HepG2 (cell line): ENCODE measurements around the gene CAMK4. TPM values are rescaled to one million over a fixed set of nuclear protein-coding genes. Genes with fewer than 3 reads are reported as not detected.

Experiments used
- ATAC-seq: fragments of 200-7000 bp; cut with Tn5 transposase; 3 replicates; pipeline ENCODE4 v1.9.1; 2020; ENCODE audit warnings: mild to moderate bottlenecking, moderate library complexity
- BruUV-seq: library from RNA; stranded (reverse); fragments of 400-500 nt; replicated peaks from 2 replicates; lab custom pipeline; 2021; lab: Mats Ljungman, UMichigan
- CTCF ChIA-PET: fragments of 300-600 bp; formaldehyde crosslinking; extraction: SDS; loops from one replicate; lab custom pipeline; 2021; ENCODE audit warnings: low total read pairs, inconsistent platforms, low intra/inter-chr PET ratio; lab: Yijun Ruan, JAX
- POLR2A ChIA-PET: fragments of 350-600 bp; sonication (Branson Sonifier 250); formaldehyde crosslinking; loops from one replicate; lab custom pipeline; 2020; ENCODE audit warnings: antibody characterized with exemption, inconsistent platforms; lab: Yijun Ruan, JAX
- DNase-seq: peaks from one replicate; pipeline ENCODE4 v3.0.0-alpha.2; 2015; ENCODE audit warnings: low spot score
- FAIRE-seq: peaks from 3 replicates; lab custom pipeline; 2011; peaks lifted over from hg19 to GRCh38; lab: Jason Lieb, UNC
- H2AFZ ChIP-seq: one replicate; pipeline ENCODE4 v1.6.1; 2011; ENCODE audit warnings: low read length, inconsistent platforms
- H3K27ac ChIP-seq: fragments of 300-600 bp; 3 replicates; pipeline ENCODE4 v1.8.0; 2011; ENCODE audit warnings: mixed run types, mild to moderate bottlenecking, mixed read lengths, low read length, inconsistent platforms; ENCODE audit not compliant: insufficient read depth; ENCODE audit errors: extremely low read length
- H3K27me3 ChIP-seq, 2 experiments: fragments of 200-600 bp in 1 of 2; 2 replicates in 1 of 2; 3 replicates in 1 of 2; pipeline versions ENCODE4 v1.6.0 to v1.8.0; 2011; ENCODE audit warnings: low read length in 2 of 2, mild to moderate bottlenecking in 2 of 2, moderate library complexity in 2 of 2, inconsistent platforms in 1 of 2; ENCODE audit not compliant: insufficient read depth in 2 of 2, control insufficient read depth in 1 of 2
- H3K36me3 ChIP-seq, 2 experiments: fragments of 200-600 bp in 1 of 2; replicated peaks in 1 of 2; 2 replicates in 1 of 2; 3 replicates in 1 of 2; pipeline versions ENCODE4 v1.5.1 to v1.8.0; 2011; ENCODE audit warnings: low read length in 2 of 2, inconsistent platforms in 1 of 2; ENCODE audit not compliant: insufficient read depth in 2 of 2, control insufficient read depth in 1 of 2
- H3K4me1 ChIP-seq: 2 replicates; pipeline ENCODE4 v1.5.1; 2012; ENCODE audit warnings: low read length, inconsistent platforms; ENCODE audit not compliant: insufficient read depth
- H3K4me2 ChIP-seq: 2 replicates; pipeline ENCODE4 v1.6.0; 2011; ENCODE audit warnings: low read depth, low read length, inconsistent platforms
- H3K4me3 ChIP-seq, 3 experiments: fragments of 200-600 bp in 1 of 3; sonication (generic), shearing (Covaris generic) in 1 of 3; replicated peaks in 1 of 3; 2 replicates each; pipeline ENCODE4 v1.5.1; 2011 to 2016; ENCODE audit warnings: low read length in 3 of 3, inconsistent platforms in 2 of 3, low read depth in 2 of 3, mild to moderate bottlenecking in 2 of 3, control low read depth in 1 of 3, mixed read lengths in 1 of 3; ENCODE audit not compliant: insufficient read depth in 1 of 3
- H3K79me2 ChIP-seq: one replicate; pipeline ENCODE4 v1.6.1; 2011; ENCODE audit warnings: low read length, inconsistent platforms; ENCODE audit not compliant: insufficient read depth
- H3K9ac ChIP-seq: 2 replicates; pipeline ENCODE4 v1.6.0; 2011; ENCODE audit warnings: mild to moderate bottlenecking, low read depth, low read length, inconsistent platforms; ENCODE audit not compliant: insufficient read depth
- H3K9me3 ChIP-seq: 2 replicates; pipeline ENCODE4 v1.5.1; 2012; ENCODE audit warnings: mild to moderate bottlenecking, low read length
- H4K20me1 ChIP-seq: 2 replicates; pipeline ENCODE4 v1.6.0; 2011; ENCODE audit warnings: inconsistent platforms, mild to moderate bottlenecking, low read length, moderate library complexity; ENCODE audit not compliant: insufficient read depth
- ARID2 ChIP-seq: sonication (generic); formaldehyde crosslinking; IDR thresholded peaks from 2 replicates; pipeline ENCODE4 v1.8.1; 2022; ENCODE audit warnings: mild to moderate bottlenecking, missing genetic modification reagents, borderline replicate concordance
- CEBPG ChIP-seq: IDR thresholded peaks from 2 replicates; pipeline ENCODE4 v1.6.1; 2016
- ETV5 ChIP-seq: IDR thresholded peaks from 2 replicates; pipeline ENCODE4 v1.6.1; 2018; ENCODE audit warnings: missing biosample characterization, missing genetic modification reagents, inconsistent platforms, borderline replicate concordance
- NR3C1 ChIP-seq: sonication (generic); formaldehyde crosslinking; IDR thresholded peaks from 2 replicates; pipeline ENCODE4 v1.4.0; 2020; ENCODE audit warnings: missing genetic modification reagents
- PAX8 ChIP-seq: sonication (generic); formaldehyde crosslinking; IDR thresholded peaks from 2 replicates; pipeline ENCODE4 v1.8.0; 2022; ENCODE audit warnings: mild to moderate bottlenecking, missing genetic modification reagents, borderline replicate concordance
- PHF21A ChIP-seq: sonication (generic); formaldehyde crosslinking; IDR thresholded peaks from 2 replicates; pipeline ENCODE4 v1.5.0; 2020; ENCODE audit warnings: mild to moderate bottlenecking, missing genetic modification reagents
- RERE ChIP-seq: IDR thresholded peaks from 2 replicates; pipeline ENCODE4 v1.6.1; 2016; ENCODE audit warnings: low read depth, missing genetic modification reagents, missing compliant biosample characterization
- ZFY ChIP-seq: sonication (generic); formaldehyde crosslinking; IDR thresholded peaks from 2 replicates; pipeline ENCODE4 v1.4.0; 2020; ENCODE audit warnings: missing genetic modification reagents
- ZNF20 ChIP-seq: sonication (generic); formaldehyde crosslinking; IDR thresholded peaks from 2 replicates; pipeline ENCODE4 v1.4.0; 2020; ENCODE audit warnings: mild to moderate bottlenecking, moderate library complexity, missing genetic modification reagents
- ZNF44 ChIP-seq: sonication (generic); formaldehyde crosslinking; IDR thresholded peaks from 2 replicates; pipeline ENCODE4 v1.5.1; 2020; ENCODE audit warnings: mild to moderate bottlenecking, missing genetic modification reagents
- ZNF660 ChIP-seq: sonication (generic); formaldehyde crosslinking; IDR thresholded peaks from 2 replicates; pipeline ENCODE4 v1.5.1; 2020; ENCODE audit warnings: mild to moderate bottlenecking, low read depth, missing genetic modification reagents, borderline replicate concordance
- ZSCAN31 ChIP-seq: sonication (generic); formaldehyde crosslinking; IDR thresholded peaks from 2 replicates; pipeline ENCODE4 v1.5.0; 2020; ENCODE audit warnings: low read depth, mild to moderate bottlenecking, missing genetic modification reagents
- WGBS: methylation state at CpG from one replicate; pipeline ENCODE4 v1.1.6; 2017; ENCODE audit warnings: low lambda C conversion rate; 5-methylcytosine and 5-hydroxymethylcytosine counted together
- in situ Hi-C: cut with HindIII; loops from 2 replicates; pipeline ENCODE4 v1.10.0; 2017; ENCODE audit warnings: low pct_unique_long_range_greater_than_20kb; ENCODE audit not compliant: extremely low pct_ligation_motif_present
- intact Hi-C: fragments of 100-400 bp; cut with micrococcal nuclease; formaldehyde crosslinking; loops from one replicate; pipeline ENCODE4 v1.10.0; 2022; ENCODE audit not compliant: unreplicated experiment
- polyA plus RNA-seq, 8 experiments: library from polyadenylated mRNA; depleted of rRNA in 3 of 8; stranded (reverse) in 7 of 8; unstranded in 1 of 8; fragments of >200 nt; fragmentation: Illumina TruSeq in 4 of 8; extraction: Trizol in 4 of 8; gene quantifications; 2 replicates each; pipeline versions ENCODE4 v1.2.1 to v1.2.3, GENCODE V29; 2011 to 2016; ENCODE audit warnings: low read depth in 4 of 8, missing spikeins in 1 of 8, mixed read lengths in 1 of 8; ENCODE audit not compliant: insufficient read depth in 1 of 8
- total RNA-seq, 5 experiments: library from RNA; depleted of rRNA; stranded (reverse); fragments of >200 nt; fragmentation: Illumina TruSeq; extraction: Trizol; gene quantifications; 2 replicates each; pipeline ENCODE4 v1.2.3, GENCODE V29; 2016; ENCODE audit warnings: low read depth in 1 of 5
- TF ChIP-seq, protein P1 (sequence below): sonication (generic); formaldehyde crosslinking; IDR thresholded peaks from 2 replicates; pipeline ENCODE4 v1.4.0; 2020; ENCODE audit warnings: mild to moderate bottlenecking, missing genetic modification reagents
- TF ChIP-seq, protein P2 (sequence below): sonication (generic); formaldehyde crosslinking; IDR thresholded peaks from 2 replicates; pipeline ENCODE4 v1.5.1; 2020; ENCODE audit warnings: mild to moderate bottlenecking, missing genetic modification reagents, borderline replicate concordance

Gene CAMK4
- total and polyA plus RNA-seq, 2 of the 13 experiments (the other 11 are each of a cell fraction or from before 2014, with no cell fraction given), result not detected

- TF ChIP-seq RERE (no peak), ARID2 (no peak), ZSCAN31 (CRISPR knock-in tag) (no peak), PHF21A (CRISPR knock-in tag) (no peak), ZFY (CRISPR knock-in tag) (no peak), ZNF44 (CRISPR knock-in tag) (no peak), CEBPG (CRISPR knock-in tag) (no peak)
Observed at GRCh38 chr5:111518777-111519176, 294.6 kb downstream of the CAMK4 start (continued).

DNA sequence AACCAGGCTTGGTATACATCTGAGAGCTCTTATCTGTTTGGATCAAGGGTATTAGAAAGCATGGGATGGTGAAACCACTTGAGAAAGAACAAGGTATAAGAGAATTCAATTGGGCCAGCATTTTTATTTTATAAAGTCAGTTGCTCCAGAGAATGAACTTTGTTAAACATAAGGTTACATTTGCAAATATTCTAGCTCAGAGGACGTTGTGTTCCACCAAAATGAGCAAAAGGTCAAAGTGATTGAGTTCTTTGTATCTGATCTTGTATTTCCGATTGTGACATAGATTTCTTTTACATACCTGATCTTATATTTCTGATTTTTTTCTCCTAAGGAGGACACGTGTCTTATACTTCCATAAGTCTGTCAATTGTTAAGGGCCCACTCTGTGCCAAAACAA lies 296.7 kb downstream of the CAMK4 start:
- no peaks in the 10 kb centered on the region for H4K20me1 ChIP-seq
- BruUV-seq, result no TSS peak
- H3K4me1 ChIP-seq, result no peaks in the 10 kb centered on the region
- no peak overlapping the region for H3K4me3 ChIP-seq
- FAIRE-seq, result no peak
- 19% methylated on average over 3 of the region's 3 CpGs for WGBS
- in situ Hi-C loops, result no loop called here
- no peak overlapping the region for H3K27ac ChIP-seq
- no peak overlapping the region for H3K9ac ChIP-seq
- no peaks in the 10 kb centered on the region for H3K36me3 ChIP-seq
- H2AFZ ChIP-seq, result no peak overlapping the region
- ATAC-seq, result no peak
- H3K9me3 ChIP-seq, result no peaks in the 10 kb centered on the region
- ChIA-PET POLR2A (no interaction called here), CTCF (no interaction called here)
- H3K4me2 ChIP-seq, result no peak overlapping the region
- no peaks in the 10 kb centered on the region; a peak in 1 of 5 replicates for H3K27me3 ChIP-seq
- DNase-seq, result no peak
- intact Hi-C loops, result no loop called here
- H3K79me2 ChIP-seq, result no peaks in the 10 kb centered on the region
- TF ChIP-seq, protein P1, sequence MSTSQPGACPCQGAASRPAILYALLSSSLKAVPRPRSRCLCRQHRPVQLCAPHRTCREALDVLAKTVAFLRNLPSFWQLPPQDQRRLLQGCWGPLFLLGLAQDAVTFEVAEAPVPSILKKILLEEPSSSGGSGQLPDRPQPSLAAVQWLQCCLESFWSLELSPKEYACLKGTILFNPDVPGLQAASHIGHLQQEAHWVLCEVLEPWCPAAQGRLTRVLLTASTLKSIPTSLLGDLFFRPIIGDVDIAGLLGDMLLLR (CRISPR knock-in tag), result no peak
- TF ChIP-seq PAX8 (CRISPR knock-in tag) (no peak), ZNF660 (CRISPR knock-in tag) (no peak), ETV5 (CRISPR knock-in tag) (no peak), NR3C1 (CRISPR knock-in tag) (no peak), ZNF20 (no peak)
- TF ChIP-seq, protein P2, sequence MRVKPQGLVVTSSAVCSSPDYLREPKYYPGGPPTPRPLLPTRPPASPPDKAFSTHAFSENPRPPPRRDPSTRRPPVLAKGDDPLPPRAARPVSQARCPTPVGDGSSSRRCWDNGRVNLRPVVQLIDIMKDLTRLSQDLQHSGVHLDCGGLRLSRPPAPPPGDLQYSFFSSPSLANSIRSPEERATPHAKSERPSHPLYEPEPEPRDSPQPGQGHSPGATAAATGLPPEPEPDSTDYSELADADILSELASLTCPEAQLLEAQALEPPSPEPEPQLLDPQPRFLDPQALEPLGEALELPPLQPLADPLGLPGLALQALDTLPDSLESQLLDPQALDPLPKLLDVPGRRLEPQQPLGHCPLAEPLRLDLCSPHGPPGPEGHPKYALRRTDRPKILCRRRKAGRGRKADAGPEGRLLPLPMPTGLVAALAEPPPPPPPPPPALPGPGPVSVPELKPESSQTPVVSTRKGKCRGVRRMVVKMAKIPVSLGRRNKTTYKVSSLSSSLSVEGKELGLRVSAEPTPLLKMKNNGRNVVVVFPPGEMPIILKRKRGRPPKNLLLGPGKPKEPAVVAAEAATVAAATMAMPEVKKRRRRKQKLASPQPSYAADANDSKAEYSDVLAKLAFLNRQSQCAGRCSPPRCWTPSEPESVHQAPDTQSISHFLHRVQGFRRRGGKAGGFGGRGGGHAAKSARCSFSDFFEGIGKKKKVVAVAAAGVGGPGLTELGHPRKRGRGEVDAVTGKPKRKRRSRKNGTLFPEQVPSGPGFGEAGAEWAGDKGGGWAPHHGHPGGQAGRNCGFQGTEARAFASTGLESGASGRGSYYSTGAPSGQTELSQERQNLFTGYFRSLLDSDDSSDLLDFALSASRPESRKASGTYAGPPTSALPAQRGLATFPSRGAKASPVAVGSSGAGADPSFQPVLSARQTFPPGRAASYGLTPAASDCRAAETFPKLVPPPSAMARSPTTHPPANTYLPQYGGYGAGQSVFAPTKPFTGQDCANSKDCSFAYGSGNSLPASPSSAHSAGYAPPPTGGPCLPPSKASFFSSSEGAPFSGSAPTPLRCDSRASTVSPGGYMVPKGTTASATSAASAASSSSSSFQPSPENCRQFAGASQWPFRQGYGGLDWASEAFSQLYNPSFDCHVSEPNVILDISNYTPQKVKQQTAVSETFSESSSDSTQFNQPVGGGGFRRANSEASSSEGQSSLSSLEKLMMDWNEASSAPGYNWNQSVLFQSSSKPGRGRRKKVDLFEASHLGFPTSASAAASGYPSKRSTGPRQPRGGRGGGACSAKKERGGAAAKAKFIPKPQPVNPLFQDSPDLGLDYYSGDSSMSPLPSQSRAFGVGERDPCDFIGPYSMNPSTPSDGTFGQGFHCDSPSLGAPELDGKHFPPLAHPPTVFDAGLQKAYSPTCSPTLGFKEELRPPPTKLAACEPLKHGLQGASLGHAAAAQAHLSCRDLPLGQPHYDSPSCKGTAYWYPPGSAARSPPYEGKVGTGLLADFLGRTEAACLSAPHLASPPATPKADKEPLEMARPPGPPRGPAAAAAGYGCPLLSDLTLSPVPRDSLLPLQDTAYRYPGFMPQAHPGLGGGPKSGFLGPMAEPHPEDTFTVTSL (CRISPR knock-in tag), result no peak
